Measurements from ENCODE around the gene CCDC68.

CCDC68 gene

DNA sequence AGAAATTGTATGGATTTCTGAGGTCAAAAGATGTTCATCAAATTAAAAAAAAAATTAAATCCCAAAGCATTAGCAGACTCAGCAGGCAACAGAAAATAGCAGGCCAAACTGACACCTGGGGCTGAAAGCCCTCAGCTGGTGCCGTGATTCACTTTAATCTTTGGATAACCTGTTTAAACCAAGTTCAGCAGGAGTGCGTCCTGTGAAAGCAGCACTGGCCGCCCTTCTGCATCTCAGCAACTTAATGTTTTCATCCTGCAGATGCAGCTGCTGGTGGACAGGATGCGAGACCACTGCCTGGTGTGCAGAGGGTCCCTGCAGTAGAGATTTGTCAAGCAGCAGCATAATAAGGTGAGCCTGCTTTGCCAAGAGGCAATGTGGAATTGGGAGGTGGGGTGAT, 41.2 kb downstream of the CCDC68 start:
- no peak for DNase-seq (ENCODE audit: low read depth in 2 of 2)

DNA sequence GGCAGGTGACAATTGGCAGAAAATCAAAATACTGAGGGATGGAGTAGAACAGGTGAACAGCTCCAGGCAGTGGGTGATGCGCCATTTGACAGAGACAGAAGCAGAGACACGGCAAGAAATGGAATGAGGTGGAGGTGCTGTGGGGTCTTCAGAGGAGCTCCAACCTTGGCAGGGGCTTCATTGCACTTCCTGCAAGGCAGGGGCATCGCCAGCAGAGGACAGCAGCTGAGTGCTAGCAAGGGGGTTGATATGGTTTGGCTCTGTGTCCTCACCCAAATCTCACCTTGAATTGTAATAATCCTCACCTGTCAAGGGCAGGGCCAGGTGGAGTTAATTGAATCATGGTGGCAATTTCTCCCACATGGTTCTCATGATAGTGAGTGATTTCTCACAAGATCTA, 42.8 kb downstream of the CCDC68 start:
- no peak for DNase-seq (ENCODE audit: low read depth in 2 of 2)

DNA sequence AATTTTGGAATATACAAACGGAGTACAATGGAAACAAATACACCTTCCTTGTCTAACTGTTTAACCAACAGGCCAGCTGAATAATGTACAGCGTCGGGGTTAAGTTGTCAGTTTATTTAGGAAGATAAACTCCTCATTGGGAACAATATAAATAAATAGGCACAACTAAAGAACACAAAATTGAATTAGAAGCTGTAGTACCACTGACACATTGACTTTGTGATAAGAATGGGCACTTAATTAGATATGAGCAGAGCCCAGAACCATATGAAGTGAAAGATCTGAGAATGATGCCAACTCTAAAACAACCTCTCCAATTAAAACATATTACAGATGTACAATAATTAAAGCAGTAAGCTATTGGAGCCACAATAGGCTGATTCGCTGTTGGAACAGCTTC, 44.4 kb downstream of the CCDC68 start:
- DNase-seq (ENCODE audit: low read depth in 2 of 2), result no peak

DNA sequence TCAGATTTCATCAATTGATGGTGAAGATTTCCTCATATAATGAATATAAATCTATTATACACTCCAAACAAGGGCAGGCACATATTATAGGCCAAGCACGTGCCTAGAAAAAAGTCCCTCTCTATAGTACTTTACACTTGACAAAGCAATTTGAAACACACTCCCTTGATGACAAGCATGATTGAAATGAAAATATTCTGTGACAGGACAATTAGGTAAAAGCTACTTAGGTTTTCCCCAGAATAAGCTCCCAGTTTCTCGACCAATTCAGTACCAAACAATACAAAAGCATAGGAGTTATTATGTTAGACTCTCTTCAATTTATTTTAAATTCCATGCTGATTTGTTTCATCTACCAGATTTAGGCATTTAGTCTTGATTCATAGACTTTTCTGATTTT, 47.7 kb downstream of the CCDC68 start:
- DNase-seq (ENCODE audit: low read depth in 2 of 2), result no peak

DNA sequence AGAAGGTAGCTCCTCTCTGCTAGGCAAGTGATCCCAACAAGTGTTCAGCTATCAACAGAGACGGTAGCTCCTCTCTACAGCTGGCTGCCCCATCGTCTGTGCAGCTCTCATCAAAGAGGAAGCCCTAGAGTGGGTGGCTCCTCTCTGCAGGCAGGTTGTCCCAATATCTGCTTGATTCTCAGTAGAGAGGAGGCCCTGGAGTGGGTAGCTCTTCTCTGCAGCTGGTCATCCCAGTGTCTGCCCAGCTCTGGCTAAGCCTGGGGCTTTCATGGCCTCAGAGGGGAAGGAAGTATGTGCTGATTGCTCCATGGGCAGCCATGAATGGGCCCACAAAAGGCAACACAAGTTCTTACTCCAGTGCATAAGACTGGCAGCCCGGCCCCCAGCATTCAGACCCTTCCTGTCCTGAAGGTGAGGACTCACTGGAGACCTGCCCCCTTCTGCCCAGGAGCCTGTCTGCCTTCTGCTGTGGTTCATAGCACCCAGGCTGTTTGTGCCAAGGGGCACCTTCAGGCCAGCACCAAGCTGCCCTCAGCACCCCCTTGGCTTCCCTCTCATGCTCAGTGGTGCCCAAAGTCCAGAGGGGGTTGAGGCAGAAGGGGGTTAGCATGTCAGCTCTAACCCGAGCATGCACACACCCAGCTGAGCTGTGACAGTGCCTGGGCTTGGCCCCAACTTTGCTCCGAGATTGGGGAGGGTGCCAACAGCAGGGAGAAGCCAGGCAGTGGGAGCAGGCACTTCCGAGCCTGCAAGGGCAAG, 48.9 kb downstream of the CCDC68 start:
- no peak for DNase-seq (ENCODE audit: low read depth in 2 of 2)

DNA sequence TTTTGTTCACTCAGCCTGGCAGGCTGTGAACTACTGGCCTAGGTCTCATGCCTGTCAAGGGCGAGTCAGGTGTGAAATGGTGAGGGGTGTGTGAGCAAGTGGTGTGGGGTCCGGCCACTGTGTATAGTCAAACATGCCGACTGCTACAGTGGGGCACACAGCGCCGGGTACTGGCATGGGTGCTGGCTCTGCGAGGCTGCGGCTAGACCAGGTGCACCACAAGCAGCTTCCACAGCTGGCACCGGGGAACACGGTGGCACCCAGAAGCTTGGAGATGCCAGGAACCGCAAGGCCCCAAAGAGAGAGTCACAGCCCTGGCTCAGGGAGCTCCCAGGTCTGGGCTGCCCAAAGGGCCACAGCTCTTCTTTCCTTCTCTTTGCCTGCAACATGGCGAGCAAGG, 49.7 kb downstream of the CCDC68 start:
- no peak for DNase-seq (ENCODE audit: low read depth in 2 of 2)

DNA sequence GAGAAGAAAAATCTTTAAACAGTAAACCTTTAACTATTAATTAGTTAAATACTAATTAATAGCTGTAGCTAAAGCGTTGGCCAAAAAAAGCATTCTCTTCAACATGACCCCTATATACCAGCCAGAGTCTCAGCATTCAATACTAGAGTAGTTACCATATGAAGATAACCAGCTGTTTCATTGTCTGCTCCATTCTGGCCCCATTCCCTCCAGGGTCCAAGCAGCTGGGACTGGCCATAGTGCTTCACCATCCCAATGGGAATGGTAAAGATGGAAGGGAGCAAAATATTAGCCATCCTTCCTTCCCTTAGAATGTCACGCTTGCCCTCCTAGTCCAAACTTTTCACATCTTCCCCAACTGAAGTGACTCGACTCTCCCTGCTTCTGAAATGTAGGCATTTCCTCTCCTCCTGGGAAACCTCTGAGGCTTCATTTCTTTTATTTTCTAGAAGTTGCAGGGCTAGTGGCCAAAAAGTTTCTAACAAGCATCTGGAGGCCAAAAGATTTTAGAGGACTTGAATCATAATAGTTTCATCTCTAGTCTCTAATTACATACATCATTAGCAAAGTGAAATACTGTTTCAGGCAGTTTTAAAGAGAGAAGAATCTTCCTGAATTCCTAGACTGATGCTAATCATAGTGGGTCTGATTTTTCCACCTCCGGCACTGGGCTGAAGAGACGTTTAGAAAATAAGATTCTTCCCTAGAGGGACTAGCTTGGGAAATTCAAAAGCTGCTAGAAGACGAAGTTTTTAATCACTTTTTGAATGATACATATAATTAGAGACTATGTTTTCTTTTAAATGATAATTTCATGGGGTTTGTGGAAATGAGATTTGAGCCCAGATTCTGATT, 52.7 kb downstream of the CCDC68 start:
- no peak for DNase-seq (ENCODE audit: low read depth in 2 of 2)

DNA sequence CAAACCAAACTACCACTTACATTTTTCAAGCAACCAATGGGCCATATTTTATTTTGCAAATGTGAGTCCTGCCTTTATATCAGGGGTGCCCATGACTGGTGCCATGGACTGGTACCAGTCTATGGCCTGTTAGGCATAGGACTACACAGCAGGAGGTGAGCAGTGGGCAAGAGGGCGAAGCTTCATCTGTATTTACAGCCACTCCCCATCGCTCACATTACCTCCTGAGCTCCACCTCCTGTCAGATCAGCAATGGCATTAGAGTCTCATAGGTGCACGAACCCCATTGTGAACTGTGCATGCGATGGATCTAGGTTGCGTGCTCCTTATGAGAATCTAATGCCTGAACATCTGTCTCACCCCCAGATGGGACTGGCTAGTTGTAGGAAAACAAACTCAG, 53.6 kb downstream of the CCDC68 start:
- DNase-seq (ENCODE audit: low read depth in 2 of 2), result no peak

DNA sequence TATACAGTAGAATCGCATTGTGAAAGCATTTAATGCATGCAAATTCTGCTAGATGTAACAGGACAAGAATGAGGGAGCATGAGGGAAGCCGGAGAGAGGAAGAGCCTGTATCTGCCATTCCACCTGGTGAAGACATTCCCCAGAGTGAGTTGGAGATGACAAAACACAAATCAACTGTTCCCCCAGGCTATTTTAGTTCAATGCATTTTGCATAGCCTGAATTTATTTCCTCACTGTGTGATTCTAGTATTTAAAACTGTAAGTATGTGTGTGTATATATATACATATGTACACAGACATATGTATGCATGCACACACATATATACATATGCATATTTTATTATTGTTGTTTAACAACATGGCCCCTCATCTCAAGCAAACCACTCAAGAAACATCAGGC, 54.7 kb downstream of the CCDC68 start:
- no peak for DNase-seq (ENCODE audit: low read depth in 2 of 2)

DNA sequence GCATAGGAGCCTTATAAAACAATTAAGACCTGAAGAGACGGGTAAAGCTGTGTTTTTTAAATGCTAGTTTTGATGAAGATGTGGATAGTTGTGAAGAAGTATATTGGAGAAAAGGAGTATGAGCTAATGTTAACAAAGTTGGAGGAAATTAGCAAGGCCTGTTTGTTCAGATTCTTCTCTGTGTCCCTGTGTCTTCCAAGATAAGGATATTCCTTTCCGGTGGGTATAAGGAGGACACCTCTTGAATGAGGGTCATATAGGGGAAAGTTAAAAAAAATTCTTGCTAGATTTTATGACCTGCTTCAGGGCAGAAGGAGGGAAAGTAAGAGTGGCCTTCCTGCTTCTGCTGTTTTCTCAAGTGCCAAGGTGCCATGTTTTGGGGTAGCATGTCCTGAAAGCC, 59.0 kb downstream of the CCDC68 start:
- DNase-seq (ENCODE audit: low read depth in 2 of 2), result no peak

DNA sequence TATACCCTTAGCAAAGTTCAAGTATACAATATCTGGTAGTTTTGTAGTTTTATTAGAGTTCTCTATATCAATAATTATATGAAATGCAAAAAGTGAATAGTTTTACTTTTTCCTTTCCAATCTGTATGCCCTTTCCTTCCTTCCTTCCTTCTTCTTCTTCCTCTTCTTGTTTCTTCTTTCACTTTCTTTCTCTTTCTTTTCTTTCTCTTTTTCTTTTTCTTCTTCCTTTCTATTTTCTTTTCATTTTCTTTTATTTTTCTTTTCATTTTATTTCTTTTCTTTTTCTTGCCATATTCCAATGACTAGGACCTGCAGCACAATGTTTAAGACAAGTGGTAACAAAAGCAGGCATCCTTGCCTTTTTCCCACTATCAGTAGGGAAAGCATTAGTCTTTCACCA, 59.8 kb downstream of the CCDC68 start:
- no peak for DNase-seq (ENCODE audit: low read depth in 2 of 2)

DNA sequence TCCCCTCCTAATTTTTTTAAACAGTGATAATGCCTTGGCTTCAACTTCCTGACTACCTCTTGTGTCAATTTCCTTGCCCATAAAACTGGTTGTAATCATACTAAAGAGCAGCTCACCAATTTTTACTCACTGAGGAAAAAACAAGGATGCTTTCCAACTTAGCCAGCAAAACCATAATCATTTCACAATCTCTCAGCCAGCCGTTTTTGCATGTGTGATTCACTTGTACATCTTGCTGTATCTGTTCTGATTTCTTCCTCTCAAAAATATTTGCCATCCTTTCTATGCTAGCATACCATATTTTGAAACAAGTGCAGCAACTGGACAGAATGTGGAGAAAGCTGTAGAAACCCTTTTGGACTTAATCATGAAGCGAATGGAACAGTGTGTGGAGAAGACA, 70.3 kb downstream of the CCDC68 start:
- DNase-seq (ENCODE audit: low read depth in 2 of 2), result no peak

DNA sequence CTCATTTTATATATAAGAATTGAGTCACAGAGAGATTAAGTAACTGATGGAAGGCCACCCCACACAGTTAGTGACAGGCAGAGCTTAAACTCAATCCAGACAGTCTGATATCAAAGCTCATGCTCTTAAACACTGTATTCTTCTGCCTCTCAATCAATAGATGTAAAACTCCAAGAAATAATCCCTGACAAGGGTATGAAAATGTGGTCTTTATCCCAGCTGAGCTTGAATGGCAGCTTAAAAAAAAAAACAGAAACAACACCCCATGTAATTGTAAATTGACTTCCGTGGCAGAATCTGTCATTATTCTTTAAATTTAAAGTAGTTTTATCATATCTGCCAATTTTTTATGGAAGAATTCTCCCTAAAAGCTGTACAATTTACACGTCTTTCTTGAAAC, 70.9 kb downstream of the CCDC68 start:
- DNase-seq (ENCODE audit: low read depth in 2 of 2), result no peak

DNA sequence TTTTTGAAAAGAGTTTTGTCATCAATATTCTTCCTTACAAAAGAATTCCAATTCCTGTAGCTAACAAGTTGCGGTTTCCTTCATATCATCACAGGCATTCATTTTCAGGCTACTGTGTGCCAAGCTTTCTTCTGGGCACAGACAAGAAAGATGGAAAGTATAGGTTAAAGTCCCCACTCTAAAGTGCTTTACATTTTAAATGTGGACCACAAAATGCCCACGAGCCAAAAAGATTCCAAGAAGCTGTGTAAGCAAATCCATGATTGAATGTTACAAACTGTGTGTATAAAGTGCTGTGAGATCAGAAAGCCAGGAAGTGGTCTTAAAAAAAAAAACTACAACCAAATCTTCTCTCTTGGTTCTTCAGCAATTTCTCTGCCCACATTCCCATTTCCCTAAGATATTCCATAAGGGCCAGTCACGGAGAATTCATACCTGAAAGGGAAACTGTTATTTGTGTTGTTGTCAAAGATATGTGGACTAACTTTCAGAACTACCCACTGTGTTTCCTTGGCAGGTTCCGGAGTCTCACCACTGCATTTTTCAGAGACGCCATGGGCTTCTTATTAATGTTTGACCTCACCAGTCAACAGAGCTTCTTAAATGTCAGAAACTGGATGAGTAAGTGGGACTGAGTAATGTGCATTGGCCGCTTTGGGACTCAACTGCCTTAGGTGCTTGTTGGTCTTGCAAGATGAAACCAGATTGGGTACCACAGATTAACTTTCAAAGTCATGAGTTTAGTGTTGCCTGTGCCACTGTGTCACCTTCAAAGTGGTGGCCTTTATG, 75.3 kb downstream of the CCDC68 start:
- no peak for DNase-seq (ENCODE audit: low read depth in 2 of 2)

DNA sequence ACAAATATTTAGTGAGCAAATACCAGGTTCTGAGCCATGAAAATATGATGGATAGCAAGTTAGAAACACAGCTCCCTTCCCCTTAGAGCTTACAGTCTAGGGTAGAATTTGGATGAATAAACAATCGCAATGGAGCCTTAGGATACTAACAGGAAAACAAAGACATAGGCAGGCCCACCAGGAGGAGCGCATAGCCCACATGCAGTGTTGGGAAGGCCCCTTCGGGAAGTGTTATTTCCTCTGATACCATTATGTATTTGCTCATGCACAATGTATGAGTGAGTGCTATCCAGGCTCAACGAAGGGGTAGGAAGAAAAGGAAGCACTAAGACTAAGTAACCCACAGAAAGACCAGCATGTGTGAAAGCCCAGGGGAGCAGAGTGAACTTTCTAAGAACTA, 76.9 kb downstream of the CCDC68 start:
- DNase-seq (ENCODE audit: low read depth in 2 of 2), result no peak

DNA sequence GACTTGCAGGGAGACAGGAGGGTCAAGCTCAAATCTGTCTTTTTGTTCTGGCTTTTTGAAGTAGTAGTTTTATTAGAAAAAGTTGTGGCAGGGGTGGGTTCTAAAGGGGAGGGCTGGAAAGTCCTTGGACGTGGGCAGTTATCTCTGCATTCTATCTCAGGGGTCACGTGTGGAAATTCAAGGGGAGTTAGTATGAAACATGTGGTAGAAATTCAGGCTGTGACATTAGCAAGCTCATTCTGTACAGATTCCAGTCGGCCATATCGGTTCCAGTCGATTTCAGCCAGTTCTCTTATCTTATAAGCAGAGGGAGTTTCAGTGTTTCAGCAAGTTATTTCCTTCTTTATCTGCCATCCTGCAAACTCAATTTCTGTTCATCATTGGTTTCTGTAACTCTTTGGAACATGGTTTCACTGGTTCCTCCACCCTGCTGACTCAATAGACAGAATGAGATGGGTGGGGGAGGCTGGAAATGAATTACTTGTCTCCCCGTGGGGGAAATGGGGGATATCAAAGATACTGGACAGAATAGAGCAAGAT, 78.0 kb downstream of the CCDC68 start:
- no peak for DNase-seq (ENCODE audit: low read depth in 2 of 2)

DNA sequence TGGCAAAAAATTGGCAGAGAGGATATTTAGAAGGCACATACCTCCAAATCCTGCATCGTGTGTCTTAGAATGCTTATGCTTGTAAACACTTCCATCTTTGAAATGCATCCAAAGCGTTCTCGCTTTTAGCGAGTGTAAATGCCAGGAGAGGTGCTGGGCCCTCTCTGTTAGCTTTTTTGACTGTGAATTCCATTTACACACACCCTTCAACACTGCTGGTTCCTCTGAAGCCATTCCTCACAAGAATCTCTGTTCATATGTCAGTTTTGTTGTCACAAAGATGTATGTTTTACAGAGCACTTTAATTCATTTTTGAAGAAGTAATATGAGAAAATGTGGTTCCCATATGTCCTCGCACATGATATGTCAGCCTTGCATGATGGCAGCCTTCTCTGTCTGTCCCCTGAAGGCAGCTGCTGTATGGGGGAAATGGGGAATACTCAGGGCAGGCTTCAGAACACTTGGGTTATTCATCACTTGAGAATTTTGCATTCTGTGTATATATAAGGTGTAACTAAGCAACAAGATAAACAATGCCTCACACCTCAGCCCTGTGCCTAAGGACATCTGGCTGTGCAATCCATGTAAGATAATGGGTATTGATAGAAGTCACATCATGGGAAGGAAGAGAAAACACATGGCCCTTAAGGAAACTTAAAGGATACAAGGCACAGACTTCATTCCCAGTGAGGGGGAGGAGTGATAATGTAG, 78.7 kb downstream of the CCDC68 start:
- no peak for DNase-seq (ENCODE audit: low read depth in 2 of 2)

DNA sequence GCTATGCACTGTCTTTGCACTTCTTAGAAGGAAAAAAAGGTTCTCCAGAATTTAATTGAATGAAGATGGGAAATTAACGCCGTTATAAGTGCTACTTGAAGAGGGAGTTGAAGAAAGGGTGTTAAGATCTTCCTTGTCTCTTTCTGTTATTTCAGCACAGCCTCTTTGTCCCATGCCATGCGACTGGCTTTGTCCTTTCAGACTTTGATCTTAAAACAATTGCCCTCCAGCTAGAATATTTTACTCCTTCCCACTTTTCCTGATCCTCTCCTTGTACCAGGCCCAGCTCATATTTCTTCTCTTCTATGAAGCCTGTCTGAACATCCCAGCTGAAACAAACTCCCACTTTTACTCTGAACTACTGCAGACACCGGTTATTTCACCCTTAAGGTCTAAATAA, 79.6 kb downstream of the CCDC68 start:
- DNase-seq (ENCODE audit: low read depth in 2 of 2), result no peak

DNA sequence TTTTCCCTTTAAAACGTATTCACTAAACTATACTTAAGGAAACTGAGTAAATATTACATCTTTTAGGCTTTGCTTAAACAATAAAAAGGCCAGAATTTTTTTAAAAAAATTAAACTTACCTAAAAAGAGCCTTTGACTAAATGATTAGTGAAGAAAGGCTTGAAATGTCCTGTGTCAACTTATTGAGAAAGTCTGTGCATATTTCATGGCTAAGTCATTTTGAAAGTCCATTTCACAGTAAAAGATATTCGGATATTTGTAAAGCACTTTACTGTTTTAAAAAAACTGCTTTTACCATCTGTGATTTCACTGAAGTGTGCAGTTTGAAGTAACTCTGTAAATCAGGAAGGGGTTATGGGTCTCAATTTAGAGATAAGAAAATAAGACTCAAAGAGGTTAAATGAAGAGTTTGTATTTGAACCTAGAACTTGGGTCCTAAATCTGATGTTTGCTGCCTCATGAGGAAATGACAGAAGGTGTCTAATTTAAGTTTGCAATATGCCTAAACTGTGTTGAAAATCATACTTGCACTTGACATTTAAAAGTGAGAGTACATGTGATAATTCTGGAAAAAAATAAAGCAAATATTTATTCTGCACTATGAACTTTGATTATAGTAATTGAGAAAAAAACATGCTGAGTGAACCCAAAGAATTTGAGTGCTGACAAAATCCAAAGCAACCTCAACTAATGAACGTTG, 80.5 kb downstream of the CCDC68 start:
- no peak for DNase-seq (ENCODE audit: low read depth in 2 of 2)

DNA sequence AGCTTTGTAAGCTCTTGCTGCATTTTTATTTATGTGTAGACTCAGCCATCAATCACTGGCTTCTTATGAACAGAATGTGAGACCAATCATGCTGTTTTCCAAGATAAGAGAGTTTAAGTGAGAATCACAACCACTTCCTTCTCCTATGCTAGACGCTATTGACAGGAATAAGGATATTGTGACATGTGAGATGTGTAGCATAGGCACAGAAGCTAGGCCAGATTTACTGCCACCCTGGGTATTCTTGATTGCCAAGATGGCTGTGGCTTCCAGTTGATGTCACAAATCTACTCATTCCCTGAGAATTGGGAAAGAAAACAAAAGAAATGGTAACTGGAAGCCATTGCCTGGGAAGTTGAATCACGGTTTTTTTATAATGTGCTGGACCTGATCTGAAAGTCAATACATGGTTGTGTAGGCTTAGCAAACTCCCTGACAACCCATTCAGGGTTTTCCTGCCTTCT, 81.1 kb downstream of the CCDC68 start:
- DNase-seq (ENCODE audit: low read depth in 2 of 2), result no peak

DNA sequence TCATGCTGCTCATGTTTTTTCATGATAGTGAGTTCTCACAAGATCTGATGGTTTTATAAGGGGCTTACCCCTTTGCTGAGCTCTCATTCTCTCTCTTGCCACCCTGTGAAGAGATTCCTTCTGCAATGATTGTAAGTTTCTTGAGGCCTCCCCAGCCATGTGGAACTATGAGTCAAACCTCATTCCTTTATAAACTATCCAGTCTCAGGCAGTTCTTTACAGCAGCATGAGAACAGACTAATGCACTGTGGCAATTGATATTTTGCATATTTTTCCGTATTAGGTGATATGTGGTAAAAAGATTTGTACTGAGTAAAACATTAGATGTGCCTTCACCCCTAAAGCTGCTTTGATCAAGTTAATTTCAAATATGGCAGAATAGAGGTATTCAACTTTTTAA, 82.2 kb downstream of the CCDC68 start:
- DNase-seq (ENCODE audit: low read depth in 2 of 2), result no peak

Measured in stimulated activated CD4-positive, alpha-beta T cell treated with anti-CD3 and anti-CD28 coated beads, Interleukin-1b, Interleukin-23, amount 100 ng/mL, for 4 hours (primary cell).